Neutrophil (primary cell): ENCODE data around the gene INSYN2B.

Experiments
- H3K27ac ChIP-seq: fragments of 200-600 bp; sonication (generic); 2 replicates; pipeline ENCODE4 v1.5.1; 2016; ENCODE audit warnings: mild to moderate bottlenecking, moderate library complexity
- H3K27me3 ChIP-seq: fragments of 200-600 bp; sonication (generic); 2 replicates; pipeline ENCODE4 v1.6.0; 2016; ENCODE audit warnings: mild to moderate bottlenecking
- H3K36me3 ChIP-seq: fragments of 200-600 bp; sonication (generic); 2 replicates; pipeline ENCODE4 v1.5.1; 2017
- H3K4me1 ChIP-seq, 2 experiments: fragments of 200-600 bp in 1 of 2; sonication (generic) in 1 of 2; 1 replicate in 1 of 2; 2 replicates in 1 of 2; pipeline versions ENCODE4 v1.5.1 to v1.6.1; 2013 to 2016; ENCODE audit warnings: low read depth in 1 of 2, low read length in 1 of 2, mild to moderate bottlenecking in 1 of 2, moderate library complexity in 1 of 2; ENCODE audit not compliant: control insufficient read depth in 1 of 2, insufficient read depth in 1 of 2
- H3K4me3 ChIP-seq, 2 experiments: fragments of 200-600 bp in 1 of 2; sonication (generic) in 1 of 2; 1 replicate in 1 of 2; 2 replicates in 1 of 2; pipeline ENCODE4 v1.5.1; 2013 to 2016; ENCODE audit warnings: low read depth in 1 of 2, low read length in 1 of 2, mild to moderate bottlenecking in 1 of 2, moderate library complexity in 1 of 2
- H3K9me3 ChIP-seq: fragments of 200-600 bp; sonication (generic); 2 replicates; pipeline ENCODE4 v1.5.1; 2016
- CTCF ChIP-seq: fragments of 200-600 bp; sonication (generic); IDR thresholded peaks from 2 replicates; pipeline ENCODE4 v1.5.1; 2016; ENCODE audit warnings: antibody characterized with exemption

INSYN2B gene

GRCh38 chr5:169989365-169989764 is 9.1 kb upstream of the INSYN2B start:
- H3K4me3 ChIP-seq: no peak overlapping the region
- H3K27me3 ChIP-seq: no peaks in the 10 kb centered on the region
- H3K9me3 ChIP-seq: no peaks in the 10 kb centered on the region
- no peaks in the 10 kb centered on the region for H3K4me1 ChIP-seq
- H3K27ac ChIP-seq: no peak overlapping the region
- H3K36me3 ChIP-seq: peaks cover 89% of the 10 kb centered on the region
- no peak for TF ChIP-seq CTCF

DNA sequence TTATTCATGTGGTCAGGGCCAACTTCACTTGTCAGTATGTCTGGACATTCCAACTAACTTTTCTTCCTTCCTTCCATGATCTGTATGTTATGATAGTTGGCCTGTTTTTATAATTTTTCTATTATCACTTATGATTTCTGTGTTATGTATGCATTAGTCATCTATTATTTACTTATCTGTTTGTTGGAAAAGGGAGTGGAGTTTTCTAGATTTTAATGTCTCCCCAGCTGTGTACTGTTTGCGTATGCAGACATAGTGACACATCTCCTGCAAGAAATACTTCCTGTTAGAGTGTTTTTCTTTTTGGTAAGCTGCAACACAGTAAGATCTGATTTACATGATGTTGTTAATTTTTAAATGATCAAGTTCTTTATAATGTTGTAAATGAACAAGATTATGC is 8.7 kb upstream of the INSYN2B start:
- Histone ChIP-seq H3K4me1 (peaks cover 0 to 1% of the 10 kb centered on the region in 2 experiments), H3K9me3 (no peaks in the 10 kb centered on the region), H3K4me3 (no peak overlapping the region), H3K36me3 (peaks cover 89% of the 10 kb centered on the region), H3K27ac (no peak overlapping the region), H3K27me3 (no peaks in the 10 kb centered on the region)
- TF ChIP-seq CTCF: no peak

- H3K27me3 ChIP-seq: no peaks in the 10 kb centered on the region
- H3K27ac ChIP-seq: peak overlapping the region; percentile 16
- peaks cover 89% of the 10 kb centered on the region for H3K36me3 ChIP-seq
- no peak overlapping the region for H3K4me3 ChIP-seq
- H3K9me3 ChIP-seq: no peaks in the 10 kb centered on the region
- peaks cover 0 to 6% of the 10 kb centered on the region in 2 experiments for H3K4me1 ChIP-seq
- TF ChIP-seq CTCF: no peak
Observed at GRCh38 chr5:169988206-169988605, 7.9 kb upstream of the INSYN2B start.

DNA sequence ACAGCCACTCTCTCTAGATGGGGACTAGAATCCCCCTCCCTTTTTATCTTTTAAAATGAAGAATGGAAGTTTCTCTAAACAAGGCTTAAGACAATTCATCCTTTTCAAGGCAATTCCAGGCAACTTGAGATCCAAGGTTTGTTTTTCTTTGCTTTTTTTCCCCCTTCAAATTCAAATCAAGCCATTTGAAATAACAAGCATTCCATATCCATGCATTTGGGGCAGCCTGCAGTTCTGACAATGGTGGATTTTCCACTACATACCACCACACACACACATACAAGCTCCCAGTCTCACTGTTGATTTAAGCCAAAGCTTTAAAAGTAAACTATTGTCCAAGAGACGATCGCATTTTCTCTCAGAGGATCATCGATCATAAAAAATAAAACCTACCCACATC is 424 bp downstream of the INSYN2B start:
- no peak for TF ChIP-seq CTCF
- Histone ChIP-seq H3K9me3 (no peaks in the 10 kb centered on the region), H3K4me3 (no peak overlapping the region), H3K27me3 (no peaks in the 10 kb centered on the region), H3K36me3 (peaks cover 47% of the 10 kb centered on the region), H3K27ac (no peak overlapping the region), H3K4me1 (peaks cover 0 to 6% of the 10 kb centered on the region in 2 experiments)

DNA sequence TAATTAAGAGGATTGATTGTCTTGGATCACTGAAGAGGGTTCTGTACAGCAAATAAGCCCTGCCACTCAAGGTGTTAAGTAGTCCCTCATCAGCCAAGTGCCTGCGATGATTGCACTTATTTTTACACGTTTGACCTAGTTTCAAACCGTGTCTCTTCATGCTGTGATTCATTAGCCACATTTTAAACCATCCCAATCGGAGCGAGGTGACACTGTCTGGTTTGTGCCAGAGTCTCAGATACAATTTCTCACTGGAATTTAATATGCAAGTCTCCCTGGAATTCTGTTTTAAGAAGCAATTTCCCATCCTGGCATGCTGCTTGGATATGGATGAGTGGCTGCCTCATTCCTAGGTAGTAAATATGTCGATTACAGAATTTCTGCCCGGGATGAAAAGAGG is 1.6 kb downstream of the INSYN2B start:
- Histone ChIP-seq H3K4me1 (peaks cover 0 to 3% of the 10 kb centered on the region in 2 experiments), H3K36me3 (peaks cover 44% of the 10 kb centered on the region), H3K4me3 (no peak overlapping the region), H3K27me3 (no peaks in the 10 kb centered on the region), H3K27ac (no peak overlapping the region), H3K9me3 (no peaks in the 10 kb centered on the region)
- TF ChIP-seq CTCF: no peak

- Histone ChIP-seq H3K27ac (no peak overlapping the region), H3K4me1 (no peaks in the 10 kb centered on the region), H3K36me3 (peaks cover 40% of the 10 kb centered on the region), H3K4me3 (no peak overlapping the region), H3K9me3 (no peaks in the 10 kb centered on the region), H3K27me3 (no peaks in the 10 kb centered on the region)
- TF ChIP-seq CTCF: no peak
Observed at GRCh38 chr5:169974121-169974770, 6.0 kb downstream of the INSYN2B start.
